ENCODE results near the gene SMPD3. TPM values are rescaled to one million over a fixed set of nuclear protein-coding genes. Genes with fewer than 3 reads are reported as not detected.

SMPD3 gene
- total RNA-seq, 1 donor, result 2.6 TPM

DNA sequence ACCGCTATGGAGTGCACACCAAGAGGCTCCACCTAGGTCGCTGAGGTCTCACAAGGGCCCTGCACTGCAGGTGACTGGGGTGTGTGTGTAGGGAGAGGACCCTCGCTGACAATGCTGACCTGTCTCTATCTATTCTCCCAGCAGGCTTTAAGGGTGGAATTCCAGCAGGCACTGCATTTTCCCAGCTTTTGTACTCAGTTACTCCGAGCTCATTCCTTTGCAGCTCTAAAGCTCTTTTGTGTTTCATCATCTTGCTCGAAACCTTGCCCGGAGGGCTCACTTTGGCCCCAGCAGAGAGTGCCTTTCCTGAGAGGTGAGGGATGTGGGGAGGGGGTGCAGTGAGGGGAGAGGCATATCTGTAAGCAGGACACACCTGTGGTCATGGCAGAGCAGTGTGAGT is 39.3 kb downstream of the SMPD3 start:
- no peaks in the 10 kb centered on the region for H3K4me1 ChIP-seq (ENCODE audit: insufficient read depth, low read length)
- H3K9me3 ChIP-seq (ENCODE audit: low read depth, low read length), result no peaks in the 10 kb centered on the region
- no peaks in the 10 kb centered on the region for H3K27me3 ChIP-seq (ENCODE audit: insufficient read depth, low read length)
- no peak overlapping the region for H3K4me3 ChIP-seq (ENCODE audit: low read length)

DNA sequence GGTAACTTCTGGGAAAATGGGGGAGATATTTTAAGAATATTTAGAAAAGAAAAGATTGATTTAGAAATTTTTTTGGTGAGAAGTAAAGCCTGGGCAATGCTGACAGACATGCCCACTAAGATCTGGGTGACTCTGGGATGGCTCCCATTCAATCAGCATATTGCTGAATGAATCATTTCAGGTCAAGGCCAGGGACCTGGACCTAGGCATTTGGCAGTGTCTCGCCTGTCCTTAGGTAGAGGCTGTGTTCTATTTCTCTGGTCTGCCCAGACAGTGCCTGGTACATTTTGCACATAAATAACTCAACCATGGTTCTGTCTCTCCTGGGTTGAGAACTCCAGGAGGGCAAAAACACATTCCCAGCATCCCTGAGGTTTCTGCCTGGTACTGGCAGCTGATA is 39.9 kb downstream of the SMPD3 start:
- Histone ChIP-seq H3K27me3 (ENCODE audit: insufficient read depth, low read length) (no peaks in the 10 kb centered on the region), H3K4me3 (ENCODE audit: low read length) (no peak overlapping the region)

DNA sequence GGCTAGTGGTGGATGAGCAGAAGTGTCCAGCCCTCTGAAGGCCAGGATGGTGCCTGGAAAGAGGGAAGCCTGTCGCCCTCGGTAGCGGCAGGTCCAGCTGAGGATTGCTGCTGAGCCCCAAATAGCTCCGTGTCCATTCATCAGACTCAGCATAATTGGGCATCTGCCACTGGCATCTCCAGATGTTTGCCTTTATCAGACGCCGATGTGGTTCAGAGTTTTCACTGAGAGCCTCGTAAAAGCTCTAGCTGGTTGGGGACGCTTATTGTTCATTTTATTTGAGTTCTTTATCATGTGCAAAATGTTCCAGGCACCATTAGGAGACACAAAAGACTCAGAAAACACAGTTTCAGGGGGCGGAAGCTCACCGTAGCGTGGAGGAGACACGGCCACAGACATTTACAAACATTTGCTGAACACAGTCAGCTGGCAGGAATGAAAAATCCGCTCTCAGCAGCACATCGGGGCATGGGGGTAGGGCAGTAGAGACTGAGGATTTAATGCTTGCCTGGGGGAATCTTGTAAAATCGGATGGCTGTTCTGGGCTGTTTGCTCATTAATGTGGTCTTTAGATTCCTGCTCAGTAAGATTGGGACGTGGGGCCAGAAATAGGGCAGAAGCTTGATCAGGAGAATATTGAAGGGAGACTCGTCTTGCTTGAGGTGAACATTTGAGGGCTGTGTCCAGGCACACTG is 41.7 kb downstream of the SMPD3 start:
- no peaks in the 10 kb centered on the region for H3K27me3 ChIP-seq (ENCODE audit: insufficient read depth, low read length)
- no peaks in the 10 kb centered on the region for H3K9me3 ChIP-seq (ENCODE audit: low read depth, low read length)
- no peak overlapping the region for H3K4me3 ChIP-seq (ENCODE audit: low read length)
- H3K4me1 ChIP-seq (ENCODE audit: insufficient read depth, low read length), result no peaks in the 10 kb centered on the region

More for the DNA sequence above, 39.9 kb downstream of the SMPD3 start:
- Histone ChIP-seq H3K4me1 (ENCODE audit: insufficient read depth, low read length) (no peaks in the 10 kb centered on the region), H3K9me3 (ENCODE audit: low read depth, low read length) (no peaks in the 10 kb centered on the region)

DNA sequence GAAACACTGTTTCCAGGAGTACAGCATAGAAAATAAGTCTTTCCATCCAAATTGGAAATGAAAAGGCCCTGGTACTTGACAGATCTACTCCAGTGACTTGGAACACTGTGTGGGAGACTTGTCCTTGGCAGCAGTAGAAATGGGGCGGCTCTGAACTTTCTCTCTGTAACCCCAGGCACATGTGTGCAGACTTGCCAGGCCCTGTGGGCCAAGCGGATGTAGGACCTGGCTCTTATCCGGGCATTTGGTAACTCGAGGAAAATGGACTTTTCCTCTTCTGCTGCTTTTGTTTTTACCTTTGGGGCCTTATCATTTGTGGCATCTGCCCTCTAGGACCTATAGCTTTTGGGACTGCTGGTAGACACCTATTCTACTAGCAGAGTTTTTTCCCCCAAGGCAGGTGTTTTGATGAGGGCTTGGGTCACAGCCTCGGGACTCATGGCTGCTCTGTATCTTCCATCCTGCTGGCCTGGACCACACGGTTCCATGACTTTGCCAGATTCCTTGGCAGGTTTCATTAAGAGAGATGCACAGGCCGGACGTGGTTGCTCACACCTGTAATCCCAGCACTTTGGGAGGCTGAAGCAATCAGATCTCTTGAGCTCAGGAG is 43.5 kb downstream of the SMPD3 start:
- no peaks in the 10 kb centered on the region for H3K9me3 ChIP-seq (ENCODE audit: low read depth, low read length)

DNA sequence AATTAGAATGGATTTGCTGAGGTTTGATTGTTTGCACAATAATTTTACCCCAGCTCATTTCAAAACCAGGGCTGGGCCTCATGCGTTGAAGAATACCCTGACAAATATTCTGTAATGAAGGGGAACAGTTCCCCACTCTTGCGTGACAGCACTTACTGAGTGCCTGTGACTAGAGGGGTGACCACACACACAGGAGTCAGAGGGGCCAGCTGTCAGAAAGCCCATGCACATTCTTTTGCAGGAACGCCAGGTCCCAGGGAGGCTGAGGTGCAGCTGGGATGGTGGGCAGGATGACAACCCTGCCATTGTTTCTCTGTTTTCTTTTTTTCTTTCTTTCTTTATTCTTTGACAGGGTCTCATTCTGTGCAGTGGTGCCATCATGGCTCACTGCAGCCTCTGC is 44.6 kb downstream of the SMPD3 start:
- Histone ChIP-seq H3K27me3 (ENCODE audit: insufficient read depth, low read length) (no peaks in the 10 kb centered on the region), H3K4me3 (ENCODE audit: low read length) (no peak overlapping the region), H3K4me1 (ENCODE audit: insufficient read depth, low read length) (no peaks in the 10 kb centered on the region), H3K9me3 (ENCODE audit: low read depth, low read length) (no peaks in the 10 kb centered on the region)

More for the DNA sequence above, 43.5 kb downstream of the SMPD3 start:
- H3K4me3 ChIP-seq (ENCODE audit: low read length), result no peak overlapping the region
- no peaks in the 10 kb centered on the region for H3K27me3 ChIP-seq (ENCODE audit: insufficient read depth, low read length)
- H3K4me1 ChIP-seq (ENCODE audit: insufficient read depth, low read length), result no peaks in the 10 kb centered on the region

DNA sequence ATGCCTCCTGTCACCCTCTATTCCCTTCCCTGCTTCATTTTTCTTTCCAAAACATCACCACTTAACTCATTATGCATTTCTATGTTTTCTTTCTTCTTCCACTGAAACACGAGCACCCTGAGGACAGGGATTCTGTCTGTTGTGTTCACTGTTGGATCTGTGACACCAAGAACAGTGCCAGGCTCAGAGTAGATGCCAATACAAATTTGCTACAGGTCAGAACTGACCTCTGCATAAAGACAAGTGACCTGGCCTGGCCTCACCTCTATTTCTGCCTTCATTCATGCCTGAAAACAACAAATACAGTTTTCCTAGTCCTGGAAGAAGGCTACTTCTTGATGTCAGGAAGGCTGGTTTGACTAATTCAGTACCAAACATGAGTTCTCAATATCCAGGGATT is 45.1 kb downstream of the SMPD3 start:
- Histone ChIP-seq H3K27me3 (ENCODE audit: insufficient read depth, low read length) (no peaks in the 10 kb centered on the region), H3K4me3 (ENCODE audit: low read length) (no peak overlapping the region), H3K4me1 (ENCODE audit: insufficient read depth, low read length) (no peaks in the 10 kb centered on the region), H3K9me3 (ENCODE audit: low read depth, low read length) (no peaks in the 10 kb centered on the region)

DNA sequence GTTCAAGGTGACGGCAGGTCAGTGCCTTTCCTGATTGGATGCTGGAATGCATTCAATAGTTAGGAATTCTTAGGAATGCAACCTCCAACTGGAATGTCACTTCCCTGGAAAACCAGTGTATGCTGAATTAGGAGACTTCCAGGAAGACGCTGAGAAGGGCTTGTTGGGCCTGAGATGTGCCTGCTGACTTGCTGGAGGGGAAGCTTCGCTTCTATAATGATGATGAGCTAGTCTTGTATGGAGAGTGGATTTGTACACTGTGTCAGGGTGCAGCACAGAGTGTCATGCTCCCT is 45.6 kb downstream of the SMPD3 start:
- Histone ChIP-seq H3K9me3 (ENCODE audit: low read depth, low read length) (no peaks in the 10 kb centered on the region), H3K4me3 (ENCODE audit: low read length) (no peak overlapping the region), H3K27me3 (ENCODE audit: insufficient read depth, low read length) (no peaks in the 10 kb centered on the region), H3K4me1 (ENCODE audit: insufficient read depth, low read length) (no peaks in the 10 kb centered on the region)

DNA sequence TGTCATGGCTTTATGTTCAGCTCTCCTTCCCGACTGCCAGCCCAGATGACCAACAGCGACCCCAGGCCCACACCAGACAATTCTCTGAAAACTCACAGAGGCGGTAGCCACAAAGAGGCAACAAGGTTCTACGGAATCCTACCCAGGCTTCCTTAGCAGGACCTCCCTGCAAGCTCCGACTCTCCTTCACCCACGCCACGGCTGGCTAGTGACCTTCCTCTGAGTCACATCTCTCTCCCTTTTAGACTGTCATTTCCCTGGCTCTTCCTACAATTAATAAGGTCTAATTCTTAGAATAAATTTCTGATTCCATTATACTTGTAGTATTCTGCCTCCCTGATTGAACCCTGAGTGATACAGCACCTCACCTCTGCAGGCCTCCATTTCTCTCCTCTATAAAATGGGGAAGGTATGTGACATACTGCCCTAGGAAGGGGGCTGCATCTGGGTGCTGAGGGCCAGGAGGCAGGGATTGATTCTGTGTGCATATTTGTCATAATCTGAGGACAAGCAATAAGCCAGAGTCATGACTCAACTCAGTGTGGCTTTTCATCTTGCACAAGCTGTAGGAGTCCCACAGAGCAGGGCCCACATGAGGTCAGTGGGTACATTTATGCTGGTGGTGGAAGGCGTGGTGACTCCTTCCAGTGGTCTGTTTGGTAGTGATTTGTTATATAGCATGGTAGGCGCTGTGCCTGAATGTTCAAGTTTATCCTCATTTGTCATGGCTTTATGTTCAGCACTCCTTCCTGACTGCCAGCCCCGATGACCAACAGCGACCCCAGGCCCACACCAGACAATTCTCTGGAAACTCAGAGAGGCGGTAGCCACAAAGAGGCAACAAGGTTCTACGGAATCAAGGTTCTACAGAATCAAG is 46.2 kb downstream of the SMPD3 start:
- Histone ChIP-seq H3K4me1 (ENCODE audit: insufficient read depth, low read length) (no peaks in the 10 kb centered on the region), H3K4me3 (ENCODE audit: low read length) (no peak overlapping the region), H3K27me3 (ENCODE audit: insufficient read depth, low read length) (no peaks in the 10 kb centered on the region), H3K9me3 (ENCODE audit: low read depth, low read length) (no peaks in the 10 kb centered on the region)

DNA sequence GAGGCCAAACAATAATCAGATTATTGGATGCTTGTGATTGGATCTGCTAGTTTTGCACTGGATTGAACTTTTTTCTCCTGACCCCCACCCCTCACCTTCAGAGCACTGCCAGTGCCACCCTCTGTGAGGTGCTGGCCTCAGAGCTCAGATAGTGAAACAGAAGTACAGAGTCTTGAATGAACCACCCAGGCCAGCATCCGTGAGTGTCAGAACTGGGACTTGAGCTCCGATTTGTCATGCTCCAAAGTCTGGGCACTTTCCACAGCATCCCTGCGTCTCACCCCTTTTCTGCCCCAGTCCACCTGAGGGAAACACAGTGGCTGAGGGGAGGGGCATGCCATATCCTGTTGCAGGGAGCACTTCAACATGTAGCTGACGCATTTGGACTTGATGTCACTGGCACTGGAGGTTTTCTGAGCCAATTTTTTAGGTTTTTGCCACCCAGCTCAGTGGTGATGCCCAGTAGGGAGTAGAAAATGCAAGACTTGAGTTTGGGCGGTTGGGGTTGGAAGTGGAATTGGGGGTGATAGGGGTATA is 47.3 kb downstream of the SMPD3 start:
- Histone ChIP-seq H3K4me1 (ENCODE audit: insufficient read depth, low read length) (peaks cover 3% of the 10 kb centered on the region), H3K4me3 (ENCODE audit: low read length) (no peak overlapping the region), H3K9me3 (ENCODE audit: low read depth, low read length) (no peaks in the 10 kb centered on the region), H3K27me3 (ENCODE audit: insufficient read depth, low read length) (no peaks in the 10 kb centered on the region)

DNA sequence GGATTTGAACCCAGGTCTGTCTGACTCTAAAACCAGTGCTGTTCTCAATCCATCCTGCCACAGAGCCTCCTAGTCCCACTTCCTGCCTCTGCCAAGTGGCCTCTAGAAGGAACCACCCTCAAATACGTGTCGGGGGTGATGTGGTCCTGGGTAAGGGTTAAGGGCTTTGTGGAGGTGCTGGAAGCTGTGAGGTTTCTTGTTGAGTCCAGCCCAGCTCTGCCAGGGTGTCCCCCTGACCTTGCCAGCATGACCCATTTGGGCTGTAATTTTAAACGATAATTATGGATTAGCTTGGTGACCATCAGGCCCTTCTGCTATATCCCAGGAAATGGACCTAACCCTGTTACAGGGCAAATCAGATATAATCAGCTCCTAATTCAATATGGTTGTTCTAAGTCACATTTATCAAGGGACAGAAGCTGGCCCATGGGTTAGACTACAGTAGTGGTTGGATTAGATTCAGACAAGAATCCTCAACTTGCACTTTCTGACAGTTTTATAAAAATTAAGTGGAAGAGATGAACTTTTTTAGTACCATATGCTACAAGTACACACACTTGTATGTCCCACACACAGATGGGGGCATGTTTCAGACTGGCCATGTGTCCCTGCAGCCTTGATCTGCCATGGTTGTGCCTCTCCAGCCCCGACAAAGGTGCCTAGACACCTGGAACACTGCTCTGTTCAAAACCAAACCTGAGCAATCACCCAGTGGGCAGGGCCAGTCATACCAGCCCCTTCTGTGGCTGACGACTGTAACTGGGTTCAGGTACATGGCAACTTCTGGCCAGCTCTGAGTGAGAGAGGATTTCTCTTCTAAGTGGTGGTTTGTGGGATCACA is 48.0 kb downstream of the SMPD3 start:
- H3K9me3 ChIP-seq (ENCODE audit: low read depth, low read length), result no peaks in the 10 kb centered on the region
- H3K4me3 ChIP-seq (ENCODE audit: low read length), result no peak overlapping the region
- peaks cover 3% of the 10 kb centered on the region for H3K4me1 ChIP-seq (ENCODE audit: insufficient read depth, low read length)
- H3K27me3 ChIP-seq (ENCODE audit: insufficient read depth, low read length), result no peaks in the 10 kb centered on the region

DNA sequence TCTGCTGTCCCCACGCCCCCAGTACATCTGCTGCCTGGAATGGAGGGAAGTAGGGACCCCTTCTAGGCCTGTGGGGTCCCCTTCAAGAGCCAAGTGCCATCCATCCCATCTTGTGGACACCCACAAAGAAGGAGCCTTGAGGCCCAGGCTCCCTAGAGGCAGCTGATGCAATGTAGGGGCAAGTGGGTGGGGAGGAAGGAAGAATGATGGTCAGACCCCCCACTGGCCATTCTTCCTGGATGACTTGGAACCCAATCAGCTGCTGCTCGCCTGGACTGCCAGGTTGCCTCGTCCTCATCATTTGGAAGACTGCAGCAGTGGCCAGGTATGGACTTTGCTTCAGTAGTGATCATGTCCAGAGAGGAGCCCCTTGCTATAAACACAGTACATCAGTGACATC is 48.9 kb downstream of the SMPD3 start:
- Histone ChIP-seq H3K4me1 (ENCODE audit: insufficient read depth, low read length) (peaks cover 3% of the 10 kb centered on the region), H3K4me3 (ENCODE audit: low read length) (no peak overlapping the region), H3K9me3 (ENCODE audit: low read depth, low read length) (no peaks in the 10 kb centered on the region), H3K27me3 (ENCODE audit: insufficient read depth, low read length) (no peaks in the 10 kb centered on the region)

DNA sequence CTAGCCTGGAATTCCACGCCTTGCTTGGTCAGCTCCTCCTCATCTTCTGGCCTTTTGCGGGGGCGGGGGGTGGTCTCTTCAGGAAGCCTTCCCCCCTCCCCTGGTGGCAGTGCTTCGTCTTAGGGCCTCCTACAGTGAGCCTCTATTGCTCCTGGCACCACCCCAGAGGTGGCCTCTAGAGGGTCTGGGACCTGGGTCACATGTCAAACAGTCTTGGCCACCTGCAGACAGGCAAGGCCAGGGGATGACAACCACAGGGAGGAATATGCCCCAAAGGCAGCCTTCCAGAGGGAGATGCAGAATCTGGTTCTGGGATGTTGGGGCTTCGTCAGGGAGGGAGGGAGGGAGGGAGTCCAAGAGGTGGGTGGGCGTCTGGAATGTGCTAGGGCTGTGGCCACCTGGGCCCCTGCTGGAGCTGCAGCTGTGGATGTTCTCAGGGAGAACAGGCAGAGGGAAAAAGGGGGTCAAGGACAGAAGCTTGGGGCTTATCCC is 50.6 kb downstream of the SMPD3 start:
- H3K4me3 ChIP-seq (ENCODE audit: low read length), result no peak overlapping the region
- H3K9me3 ChIP-seq (ENCODE audit: low read depth, low read length), result no peaks in the 10 kb centered on the region
- H3K4me1 ChIP-seq (ENCODE audit: insufficient read depth, low read length), result peaks cover 3% of the 10 kb centered on the region
- H3K27me3 ChIP-seq (ENCODE audit: insufficient read depth, low read length), result no peaks in the 10 kb centered on the region

DNA sequence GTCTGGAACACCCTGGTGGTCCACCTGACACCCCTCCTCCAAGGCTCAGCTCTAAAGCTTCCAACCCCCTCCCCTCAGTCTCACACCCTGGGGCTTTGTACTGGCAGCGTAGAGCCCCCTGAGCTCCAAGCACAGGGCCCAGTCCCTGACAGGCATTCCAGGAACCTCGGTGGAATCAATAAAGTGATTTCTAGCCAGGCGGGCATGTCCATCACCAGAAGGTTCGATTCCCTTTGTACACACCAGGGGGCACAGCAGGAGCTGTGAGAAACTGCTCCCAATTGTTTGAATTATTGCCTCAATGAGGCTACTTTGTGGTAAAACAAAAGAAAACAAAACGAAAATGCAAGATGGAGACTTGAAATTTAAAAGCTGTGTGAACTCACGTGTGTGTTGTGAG is 51.8 kb downstream of the SMPD3 start:
- H3K4me1 ChIP-seq (ENCODE audit: insufficient read depth, low read length), result peaks cover 3% of the 10 kb centered on the region
- no peaks in the 10 kb centered on the region for H3K27me3 ChIP-seq (ENCODE audit: insufficient read depth, low read length)
- no peak overlapping the region for H3K4me3 ChIP-seq (ENCODE audit: low read length)
- H3K9me3 ChIP-seq (ENCODE audit: low read depth, low read length), result no peaks in the 10 kb centered on the region

DNA sequence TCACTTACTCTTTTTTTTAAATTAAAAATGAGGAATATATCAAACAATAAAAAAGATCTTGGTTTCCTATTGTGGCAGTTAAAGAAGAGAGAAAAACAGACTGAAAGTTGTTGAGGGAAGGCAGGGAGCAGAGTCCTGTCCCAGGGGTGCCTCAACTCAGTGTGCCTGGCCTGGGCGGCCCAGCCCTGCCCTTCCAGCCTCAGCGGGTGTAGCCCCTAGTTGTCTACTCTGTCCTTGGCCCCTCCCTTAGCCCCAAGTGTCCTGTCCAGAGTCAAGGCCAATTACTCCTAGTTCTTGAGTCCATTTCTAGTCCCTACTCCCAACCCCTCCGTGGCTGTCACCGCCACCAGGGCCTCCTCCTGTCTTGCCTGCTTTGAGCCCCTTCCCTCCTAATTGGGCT is 52.5 kb downstream of the SMPD3 start:
- H3K4me1 ChIP-seq (ENCODE audit: insufficient read depth, low read length), result peaks cover 3% of the 10 kb centered on the region
- H3K27me3 ChIP-seq (ENCODE audit: insufficient read depth, low read length), result no peaks in the 10 kb centered on the region
- H3K9me3 ChIP-seq (ENCODE audit: low read depth, low read length), result no peaks in the 10 kb centered on the region
- no peak overlapping the region for H3K4me3 ChIP-seq (ENCODE audit: low read length)
